Measurements from ENCODE around the gene ZNF785.

Gene ZNF785

DNA sequence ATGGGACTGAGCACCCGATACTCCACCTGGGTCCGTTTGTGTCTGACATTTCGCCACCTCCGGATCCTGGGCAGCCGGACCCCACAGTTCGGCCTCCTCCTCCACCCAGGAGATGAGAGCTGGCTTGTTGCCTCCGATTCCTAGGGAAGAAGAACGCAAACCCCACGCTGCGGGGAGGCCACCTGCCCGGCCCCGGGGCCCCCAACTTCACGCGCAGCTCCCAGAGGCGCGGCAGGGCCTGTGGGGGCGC, 27.9 kb downstream of the ZNF785 start:
- H3K4me3 ChIP-seq (ENCODE audit: low read depth, low read length): peak overlapping the region; percentile 85
- TF ChIP-seq, protein P1, sequence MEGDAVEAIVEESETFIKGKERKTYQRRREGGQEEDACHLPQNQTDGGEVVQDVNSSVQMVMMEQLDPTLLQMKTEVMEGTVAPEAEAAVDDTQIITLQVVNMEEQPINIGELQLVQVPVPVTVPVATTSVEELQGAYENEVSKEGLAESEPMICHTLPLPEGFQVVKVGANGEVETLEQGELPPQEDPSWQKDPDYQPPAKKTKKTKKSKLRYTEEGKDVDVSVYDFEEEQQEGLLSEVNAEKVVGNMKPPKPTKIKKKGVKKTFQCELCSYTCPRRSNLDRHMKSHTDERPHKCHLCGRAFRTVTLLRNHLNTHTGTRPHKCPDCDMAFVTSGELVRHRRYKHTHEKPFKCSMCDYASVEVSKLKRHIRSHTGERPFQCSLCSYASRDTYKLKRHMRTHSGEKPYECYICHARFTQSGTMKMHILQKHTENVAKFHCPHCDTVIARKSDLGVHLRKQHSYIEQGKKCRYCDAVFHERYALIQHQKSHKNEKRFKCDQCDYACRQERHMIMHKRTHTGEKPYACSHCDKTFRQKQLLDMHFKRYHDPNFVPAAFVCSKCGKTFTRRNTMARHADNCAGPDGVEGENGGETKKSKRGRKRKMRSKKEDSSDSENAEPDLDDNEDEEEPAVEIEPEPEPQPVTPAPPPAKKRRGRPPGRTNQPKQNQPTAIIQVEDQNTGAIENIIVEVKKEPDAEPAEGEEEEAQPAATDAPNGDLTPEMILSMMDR (conservative IDR thresholded peaks at IDR 0.05; ENCODE audit: low read depth, low read length): no peak
- DNase-seq (ENCODE audit: low read depth): peak; percentile 21

GRCh38 chr16:30556125-30556473, 29.4 kb downstream of the ZNF785 start:
- H3K4me3 ChIP-seq (ENCODE audit: low read depth, low read length): no peak overlapping the region
- TF ChIP-seq, protein P1 (conservative IDR thresholded peaks at IDR 0.05; ENCODE audit: low read depth, low read length): no peak
- DNase-seq (ENCODE audit: low read depth): no peak

GRCh38 chr16:30555315-30556124, 30.0 kb downstream of the ZNF785 start:
- no peak overlapping the region for H3K4me3 ChIP-seq (ENCODE audit: low read depth, low read length)
- DNase-seq (ENCODE audit: low read depth): no peak
- TF ChIP-seq, protein P1 (conservative IDR thresholded peaks at IDR 0.05; ENCODE audit: low read depth, low read length): no peak

DNA sequence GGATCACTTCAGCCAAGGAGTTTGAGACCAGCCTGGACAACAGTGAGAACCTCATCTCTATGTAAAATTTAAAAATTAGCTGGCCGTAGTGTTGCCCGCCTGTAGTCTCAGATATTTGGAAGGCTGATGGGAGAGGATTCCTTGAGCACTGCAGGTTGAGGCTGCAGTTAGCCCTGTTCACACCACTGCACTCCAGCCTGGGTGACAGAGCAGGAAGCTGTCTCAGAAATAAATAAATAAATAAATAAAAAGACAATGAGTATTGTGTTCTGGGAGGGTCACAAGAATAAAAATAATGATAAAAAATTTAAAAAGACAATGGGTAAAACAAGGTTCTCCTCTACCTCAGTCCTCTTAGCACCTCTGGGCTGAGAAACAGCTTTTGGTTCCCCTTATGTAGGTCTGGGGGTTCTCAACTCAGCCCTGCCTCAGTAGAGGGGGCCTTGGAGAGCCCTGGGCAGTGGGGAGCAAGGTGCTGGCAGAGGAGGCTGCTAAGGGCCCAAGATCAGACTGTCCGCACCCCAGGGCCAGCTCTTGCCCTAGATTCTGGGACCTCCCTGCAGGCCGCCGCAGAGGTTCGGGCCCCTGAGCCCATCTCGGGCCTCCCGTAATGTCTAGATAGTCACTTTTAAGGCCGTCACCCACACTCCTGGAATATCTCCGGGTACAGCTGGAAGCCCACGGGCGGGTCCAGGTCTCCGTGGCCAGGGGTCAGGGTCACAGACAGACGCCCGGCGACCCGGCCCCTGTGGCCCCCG, 30.8 kb downstream of the ZNF785 start:
- DNase-seq (ENCODE audit: low read depth): no peak
- no peak overlapping the region for H3K4me3 ChIP-seq (ENCODE audit: low read depth, low read length)
- TF ChIP-seq, protein P1 (conservative IDR thresholded peaks at IDR 0.05; ENCODE audit: low read depth, low read length): no peak

DNA sequence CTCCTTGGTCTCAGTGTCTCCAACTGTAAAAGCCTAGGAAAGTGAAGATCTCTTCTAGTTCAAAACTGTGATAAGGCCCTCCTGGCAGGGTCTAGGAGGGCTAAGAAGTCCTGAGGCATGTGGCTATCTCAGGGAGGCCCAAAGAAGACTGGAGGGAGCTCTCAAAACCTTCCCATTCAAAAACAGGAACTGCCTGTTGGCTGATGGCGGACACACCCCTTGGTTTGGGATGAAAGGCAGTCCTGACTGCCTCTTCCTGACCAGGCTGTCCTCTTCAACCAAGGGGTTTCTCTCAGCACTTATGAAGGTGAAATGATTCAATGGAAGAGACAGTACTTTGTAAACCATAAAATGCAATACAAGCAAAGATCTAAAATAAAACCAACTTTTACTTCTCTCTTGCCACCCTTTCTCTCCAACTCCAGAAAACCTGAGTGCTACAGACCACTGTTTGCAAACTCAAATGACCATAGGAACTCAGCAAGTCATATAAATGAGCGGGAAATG, 32.1 kb downstream of the ZNF785 start:
- TF ChIP-seq, protein P1 (conservative IDR thresholded peaks at IDR 0.05; ENCODE audit: low read depth, low read length): no peak
- no peak overlapping the region for H3K4me3 ChIP-seq (ENCODE audit: low read depth, low read length)
- no peak for DNase-seq (ENCODE audit: low read depth)

DNA sequence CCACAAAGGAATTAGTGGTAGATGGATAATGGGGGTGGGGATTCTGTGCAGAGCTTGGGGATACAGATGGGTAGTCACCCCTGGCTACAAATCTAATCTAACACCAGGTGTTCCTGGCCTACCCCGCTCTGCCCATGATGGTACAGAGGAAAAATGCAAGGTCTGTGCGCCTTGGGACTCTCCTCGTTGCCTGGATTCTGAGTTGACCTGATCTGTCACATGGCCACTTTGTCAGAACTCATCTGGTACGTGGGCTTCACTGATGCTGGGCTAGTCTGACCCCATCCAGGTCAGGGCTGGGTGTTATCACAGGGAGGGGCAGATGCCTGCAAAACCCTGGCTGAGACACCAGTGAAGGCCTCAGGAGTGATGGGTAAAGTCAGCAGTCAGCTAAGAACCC, 32.5 kb downstream of the ZNF785 start:
- no peak overlapping the region for H3K4me3 ChIP-seq (ENCODE audit: low read depth, low read length)
- DNase-seq (ENCODE audit: low read depth): no peak
- TF ChIP-seq, protein P1 (conservative IDR thresholded peaks at IDR 0.05; ENCODE audit: low read depth, low read length): no peak

All from choroid plexus epithelial cell (primary cell).